Progenitor cell of endocrine pancreas (in vitro differentiated cells): ENCODE results near the gene RSPO4. TPM values are rescaled to one million over a fixed set of nuclear protein-coding genes. Genes with fewer than 3 reads are reported as not detected.
A peak's percentile ranks its signal among the peaks of the same experiment; 100 is the strongest.

Source experiments
- DNase-seq: peaks from one replicate; pipeline ENCODE4 v3.0.0; 2021; ENCODE audit warnings: low spot score; ENCODE audit not compliant: unreplicated experiment
- H3K27ac Mint-ChIP-seq: 2 replicates; pipeline ENCODE4 v1.8.0; 2021; ENCODE audit warnings: mild to moderate bottlenecking, moderate library complexity, mixed read lengths
- H3K27me3 Mint-ChIP-seq: 2 replicates; pipeline ENCODE4 v1.8.0; 2021; ENCODE audit warnings: mixed read lengths
- H3K36me3 Mint-ChIP-seq: 2 replicates; pipeline ENCODE4 v1.8.0; 2022; ENCODE audit warnings: mixed read lengths; ENCODE audit not compliant: insufficient read depth
- H3K4me1 Mint-ChIP-seq: 2 replicates; pipeline ENCODE4 v1.8.0; 2021; ENCODE audit warnings: low read depth, mixed read lengths
- H3K4me3 Mint-ChIP-seq: 2 replicates; pipeline ENCODE4 v1.8.0; 2021; ENCODE audit warnings: low read depth, mild to moderate bottlenecking, moderate library complexity, mixed read lengths
- H3K9me3 Mint-ChIP-seq: 2 replicates; pipeline ENCODE4 v1.8.0; 2021; ENCODE audit warnings: low read depth, mixed read lengths
- CTCF ChIP-seq: fragments of 200-600 bp; sonication (generic); IDR thresholded peaks from one replicate; pipeline ENCODE4 v1.5.0; 2021; ENCODE audit warnings: antibody characterized with exemption, mild to moderate bottlenecking; ENCODE audit not compliant: unreplicated experiment
- total RNA-seq: library from RNA; stranded (reverse); gene quantifications from 2 replicates; pipeline ENCODE4 v1.2.1, GENCODE V29; 2021

RSPO4 gene
- total RNA-seq, 1 donor from 2014 or later, result 1.4 TPM

- Mint-ChIP-seq H3K4me3 (no peak overlapping the region), H3K4me1 (peaks cover 10% of the 10 kb centered on the region), H3K9me3 (peaks cover 3% of the 10 kb centered on the region), H3K36me3 (no peaks in the 10 kb centered on the region), H3K27ac (no peak overlapping the region), H3K27me3 (peaks cover 2% of the 10 kb centered on the region)
- no peak for TF ChIP-seq CTCF
- no peak for DNase-seq
These were observed 81.8 kb downstream of the RSPO4 start for GRCh38 chr20:920311-920710.

DNA sequence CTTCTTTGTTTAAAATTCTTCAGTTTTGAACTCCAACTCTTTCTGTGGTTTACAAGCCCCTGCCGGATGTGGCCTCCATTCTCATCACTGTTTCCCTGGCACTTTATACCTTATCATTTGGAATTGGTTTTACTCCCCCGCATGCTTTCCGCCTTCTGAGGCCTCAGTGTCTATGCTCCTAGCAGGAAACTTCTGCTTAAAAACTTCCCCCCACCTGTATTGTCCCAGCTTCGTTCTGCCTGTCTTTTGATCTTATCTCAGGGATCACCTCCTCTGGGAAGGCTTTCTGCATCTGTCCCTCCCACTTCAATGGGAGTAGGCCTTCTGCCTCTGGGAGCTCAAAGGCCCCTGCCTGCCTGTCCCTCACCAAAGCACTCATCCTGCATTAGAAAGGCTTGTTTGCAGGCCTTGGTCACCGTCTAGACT lies 82.6 kb downstream of the RSPO4 start:
- DNase-seq, result no peak
- H3K27ac Mint-ChIP-seq, result no peak overlapping the region
- H3K9me3 Mint-ChIP-seq, result peaks cover 3% of the 10 kb centered on the region

GRCh38 chr20:917416-917815 lies 84.7 kb downstream of the RSPO4 start:
- Mint-ChIP-seq H3K9me3 (peaks cover 3% of the 10 kb centered on the region), H3K27ac (no peak overlapping the region), H3K27me3 (peaks cover 8% of the 10 kb centered on the region), H3K4me1 (peaks cover 10% of the 10 kb centered on the region), H3K36me3 (no peaks in the 10 kb centered on the region), H3K4me3 (no peak overlapping the region)
- TF ChIP-seq CTCF, result no peak
- no peak for DNase-seq

More for the DNA sequence above, 82.6 kb downstream of the RSPO4 start:
- H3K27me3 Mint-ChIP-seq, result peaks cover 4% of the 10 kb centered on the region
- TF ChIP-seq CTCF, result no peak
- H3K4me1 Mint-ChIP-seq, result peaks cover 10% of the 10 kb centered on the region
- H3K4me3 Mint-ChIP-seq, result no peak overlapping the region
- H3K36me3 Mint-ChIP-seq, result no peaks in the 10 kb centered on the region

GRCh38 chr20:916825-917224 lies 85.3 kb downstream of the RSPO4 start:
- H3K4me1 Mint-ChIP-seq, result peaks cover 10% of the 10 kb centered on the region
- peaks cover 3% of the 10 kb centered on the region for H3K9me3 Mint-ChIP-seq
- H3K36me3 Mint-ChIP-seq, result no peaks in the 10 kb centered on the region
- TF ChIP-seq CTCF, result no peak
- H3K27me3 Mint-ChIP-seq, result peaks cover 8% of the 10 kb centered on the region
- H3K27ac Mint-ChIP-seq, result no peak overlapping the region
- H3K4me3 Mint-ChIP-seq, result no peak overlapping the region
- no peak for DNase-seq

DNA sequence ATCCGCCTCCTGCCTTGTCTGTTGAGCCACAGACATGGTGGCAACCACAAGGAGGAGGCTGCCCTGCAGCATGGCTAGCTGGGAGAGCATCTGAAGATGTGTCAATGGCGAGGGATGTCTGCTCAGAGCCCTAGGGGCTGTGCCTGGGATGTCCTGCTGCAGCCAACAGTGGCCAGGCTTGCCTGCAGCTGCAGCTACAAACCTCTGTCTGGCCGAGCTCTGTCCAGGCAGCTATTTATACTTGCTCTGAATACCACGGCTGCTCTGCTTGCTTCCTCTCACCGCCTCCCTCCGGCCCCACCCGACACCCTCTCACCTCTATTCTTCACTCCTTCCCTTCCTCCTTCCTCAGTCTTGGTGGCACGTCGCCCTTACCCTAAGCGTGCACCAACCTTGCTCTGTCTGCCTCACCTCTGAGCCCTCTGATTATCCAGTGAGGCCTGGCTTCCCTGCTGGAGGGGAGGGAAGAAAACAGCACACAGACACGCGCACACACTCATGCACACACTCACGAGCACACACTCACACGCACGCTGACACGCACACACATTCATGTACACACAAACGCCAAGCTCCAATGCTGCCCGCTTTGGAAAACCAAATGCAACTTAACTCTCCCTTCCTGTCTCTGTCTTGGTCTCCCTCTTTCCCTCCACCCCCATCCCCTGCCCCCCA lies 85.8 kb downstream of the RSPO4 start, which contains the start of gene ANGPT4:
Gene ANGPT4, minus strand, starts transcription at position 210 of the 675 bp plus-strand sequence. Its CDS starts 120 bp downstream, at position 90.
- no peak for DNase-seq
- peak within 1 kb of the TSS; percentile 34 for H3K27ac Mint-ChIP-seq
- peaks cover 8% of the 10 kb centered on the region for H3K27me3 Mint-ChIP-seq

More for the DNA sequence above, 85.8 kb downstream of the RSPO4 start, which contains the start of gene ANGPT4:
- peaks cover 10% of the 10 kb centered on the region for H3K4me1 Mint-ChIP-seq
- H3K36me3 Mint-ChIP-seq, result no peaks in the 10 kb centered on the region
- H3K9me3 Mint-ChIP-seq, result peaks cover 3% of the 10 kb centered on the region
- TF ChIP-seq CTCF, result no peak
- no peak within 1 kb of the TSS for H3K4me3 Mint-ChIP-seq
